Activated naive CD4-positive, alpha-beta T cell treated with anti-CD3 and anti-CD28 coated beads, Interleukin-2, amount 50 U/mL, for 72 hours (primary cell): ENCODE results near the gene PTPRH. TPM values are rescaled to one million over a fixed set of nuclear protein-coding genes. Genes with fewer than 3 reads are reported as not detected.
"Not testable (repeated sequence)": the region's sequence is repeated elsewhere in the genome, so short reads cannot be mapped to it uniquely, and the experiment has no call there.

Experiments
- ATAC-seq, 2 donors: fragments of 150-1000 bp; cut with Tn5 transposase; 2 replicates each; pipeline ENCODE4 v1.10.0; 2021; ENCODE audit warnings: mild to moderate bottlenecking in 2 of 2, moderate library complexity in 2 of 2
- DNase-seq, 2 donors: peaks; one replicate each; pipeline ENCODE4 v3.0.0; 2021 to 2022; ENCODE audit warnings: low spot score in 2 of 2
- H3K27ac Mint-ChIP-seq, 2 donors: one replicate each; pipeline ENCODE4 v1.8.0; 2022; ENCODE audit warnings: mild to moderate bottlenecking in 2 of 2, mixed read lengths in 2 of 2
- H3K36me3 Mint-ChIP-seq, 2 donors: one replicate each; pipeline ENCODE4 v1.8.0; 2022; ENCODE audit warnings: mixed read lengths in 2 of 2
- H3K9me3 Mint-ChIP-seq, 2 donors: one replicate each; pipeline ENCODE4 v1.8.0; 2022; ENCODE audit warnings: mixed read lengths in 2 of 2
- total RNA-seq, 2 donors: library from RNA; stranded (reverse); gene quantifications; one replicate each; pipeline ENCODE4 v1.2.3, GENCODE V29; 2022

The PTPRH gene
- total RNA-seq, 2 donors from 2014 or later: 0.19 TPM; not detected in 1

GRCh38 chr19:55160128-55160985, 48.9 kb downstream of the PTPRH start:
- Mint-ChIP-seq H3K36me3 (peaks cover 0 to 9% of the 10 kb centered on the region in 2 donors), H3K9me3 (no peaks in the 10 kb centered on the region)

DNA sequence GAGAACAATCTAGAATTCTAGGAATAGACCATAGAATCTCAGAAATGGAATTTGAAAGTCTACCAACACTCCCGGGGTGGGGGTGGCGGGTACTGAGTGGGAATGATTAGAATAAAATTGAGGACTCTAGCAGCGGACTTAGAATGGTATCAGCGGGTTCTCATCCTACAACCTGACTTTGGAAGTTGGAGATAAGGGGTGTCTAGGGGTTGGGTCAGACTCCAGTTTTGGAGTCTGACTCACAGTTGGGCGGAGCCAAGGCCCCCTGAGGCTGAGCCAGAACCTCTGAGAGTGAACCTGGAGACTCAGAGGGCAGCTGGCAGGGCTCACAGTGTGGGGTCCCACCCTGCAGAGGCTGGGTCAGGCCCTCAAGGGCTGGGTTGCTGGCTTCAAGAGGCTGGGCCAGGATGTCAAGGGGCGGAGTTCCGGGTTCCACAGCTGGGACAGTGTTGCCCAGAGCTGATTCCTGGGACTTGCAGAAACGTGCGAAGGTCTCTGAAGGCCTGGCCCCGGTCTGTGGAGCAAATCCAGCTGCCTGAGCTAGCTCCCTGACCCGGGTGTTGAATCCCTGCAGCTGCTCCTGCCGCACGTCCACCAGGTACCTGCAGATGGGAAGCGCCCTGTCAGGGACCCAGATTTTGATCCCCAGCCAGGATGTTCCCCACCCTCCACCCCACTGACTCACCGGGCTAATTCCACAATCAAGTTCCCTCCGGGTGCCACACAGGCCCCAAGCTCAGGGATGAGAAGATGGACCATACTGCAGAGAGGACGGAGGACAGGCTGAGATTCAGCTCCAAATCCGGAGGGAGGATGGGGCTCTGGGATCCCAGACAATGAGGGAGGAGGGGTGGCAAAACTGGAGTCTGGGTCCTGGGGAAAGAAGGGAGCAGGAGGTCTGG, 50.2 kb downstream of the PTPRH start:
- Mint-ChIP-seq H3K9me3 (peaks cover 0 to 5% of the 10 kb centered on the region in 2 donors), H3K27ac (no peak overlapping the region), H3K36me3 (peaks cover 0 to 11% of the 10 kb centered on the region in 2 donors)
- ATAC-seq: no peak
- DNase-seq: no peak

More at GRCh38 chr19:55160128-55160985, 48.9 kb downstream of the PTPRH start:
- peak overlapping the region in 1 of 2 donors; percentile 46 for H3K27ac Mint-ChIP-seq
- peak; percentile 96 to 98 for ATAC-seq
- peak; percentile 86 to 97 for DNase-seq

DNA sequence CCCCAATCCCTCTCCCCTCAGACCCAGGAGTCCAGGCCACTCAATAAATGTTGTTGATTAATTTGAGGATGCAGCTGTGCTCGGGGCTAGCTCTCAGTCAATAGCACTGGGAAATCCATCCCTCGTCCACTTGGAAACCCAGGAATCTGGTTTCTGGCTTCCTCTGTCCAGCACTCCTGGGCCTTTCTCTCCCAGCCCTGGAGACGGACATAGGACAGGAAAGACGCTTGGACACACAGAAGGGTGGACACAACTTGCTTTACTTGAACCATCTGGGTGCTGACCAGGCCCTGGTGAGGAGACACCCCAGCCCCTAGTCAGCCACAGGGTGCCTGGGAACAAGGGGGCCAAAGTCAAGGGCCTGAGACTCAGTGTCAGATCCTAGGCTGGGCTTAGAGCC, 50.9 kb downstream of the PTPRH start:
- no peak for DNase-seq
- peaks cover 0 to 16% of the 10 kb centered on the region in 2 donors for H3K36me3 Mint-ChIP-seq
- peaks cover 5% of the 10 kb centered on the region in 2 donors for H3K9me3 Mint-ChIP-seq
- H3K27ac Mint-ChIP-seq: no peak overlapping the region
- no peak for ATAC-seq

- ATAC-seq (no peak), DNase-seq (no peak)
- Mint-ChIP-seq H3K9me3 (peaks cover 7 to 10% of the 10 kb centered on the region in 2 donors), H3K27ac (no peak within 1 kb of the TSS), H3K36me3 (peaks cover 0 to 17% of the 10 kb centered on the region in 2 donors)
These were observed 52.0 kb downstream of the PTPRH start, which contains the start of gene TNNI3 for GRCh38 chr19:55157064-55157908. Gene TNNI3 (minus strand): TSS chr19:55157732. CDS start chr19:55157589, 143 bp downstream.

GRCh38 chr19:55156202-55157063, 52.9 kb downstream of the PTPRH start:
- ATAC-seq (no peak), DNase-seq (peak in 1 of 2 donors; percentile 54)
- peaks cover 16 to 19% of the 10 kb centered on the region in 2 donors for H3K9me3 Mint-ChIP-seq
- no peak overlapping the region for H3K27ac Mint-ChIP-seq
- H3K36me3 Mint-ChIP-seq: peaks cover 0 to 25% of the 10 kb centered on the region in 2 donors

GRCh38 chr19:55155784-55156183, 53.5 kb downstream of the PTPRH start:
- ATAC-seq, DNase-seq, H3K27ac Mint-ChIP-seq: not testable (repeated sequence)
- H3K36me3 Mint-ChIP-seq: peaks cover 0 to 26% of the 10 kb centered on the region in 2 donors
- peaks cover 18 to 21% of the 10 kb centered on the region in 2 donors for H3K9me3 Mint-ChIP-seq

- ATAC-seq (no peak), DNase-seq (no peak)
- H3K9me3 Mint-ChIP-seq: peaks cover 18 to 21% of the 10 kb centered on the region in 2 donors
- peaks cover 0 to 26% of the 10 kb centered on the region in 2 donors for H3K36me3 Mint-ChIP-seq
- peak overlapping the region; percentile 25 to 31 for H3K27ac Mint-ChIP-seq
These were observed 55.5 kb downstream of the PTPRH start for GRCh38 chr19:55153652-55154264.

DNA sequence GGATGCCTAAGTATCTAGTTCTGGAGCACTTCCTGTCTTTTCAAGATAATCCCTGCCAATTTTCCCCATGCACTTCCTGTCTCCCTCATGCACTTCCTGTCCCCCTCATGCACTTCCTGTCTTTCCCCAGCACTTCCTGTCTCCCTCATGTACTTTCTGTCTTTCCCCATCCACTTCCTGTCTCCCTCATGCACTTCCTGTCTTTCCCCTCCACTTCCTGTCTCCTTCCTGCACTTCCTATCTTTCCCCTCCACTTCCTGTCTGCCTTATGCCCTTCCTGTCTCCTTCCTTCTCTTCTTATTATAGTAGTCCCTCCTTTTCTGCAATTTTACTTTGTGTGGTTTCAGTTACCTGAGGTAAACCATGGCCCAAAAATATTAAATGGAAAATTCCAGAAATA, 57.3 kb downstream of the PTPRH start:
- Mint-ChIP-seq H3K9me3 (peaks cover 18 to 21% of the 10 kb centered on the region in 2 donors), H3K27ac (peak overlapping the region; percentile 1 to 61), H3K36me3 (peaks cover 0 to 26% of the 10 kb centered on the region in 2 donors)
- no peak for DNase-seq
- ATAC-seq: no peak

DNA sequence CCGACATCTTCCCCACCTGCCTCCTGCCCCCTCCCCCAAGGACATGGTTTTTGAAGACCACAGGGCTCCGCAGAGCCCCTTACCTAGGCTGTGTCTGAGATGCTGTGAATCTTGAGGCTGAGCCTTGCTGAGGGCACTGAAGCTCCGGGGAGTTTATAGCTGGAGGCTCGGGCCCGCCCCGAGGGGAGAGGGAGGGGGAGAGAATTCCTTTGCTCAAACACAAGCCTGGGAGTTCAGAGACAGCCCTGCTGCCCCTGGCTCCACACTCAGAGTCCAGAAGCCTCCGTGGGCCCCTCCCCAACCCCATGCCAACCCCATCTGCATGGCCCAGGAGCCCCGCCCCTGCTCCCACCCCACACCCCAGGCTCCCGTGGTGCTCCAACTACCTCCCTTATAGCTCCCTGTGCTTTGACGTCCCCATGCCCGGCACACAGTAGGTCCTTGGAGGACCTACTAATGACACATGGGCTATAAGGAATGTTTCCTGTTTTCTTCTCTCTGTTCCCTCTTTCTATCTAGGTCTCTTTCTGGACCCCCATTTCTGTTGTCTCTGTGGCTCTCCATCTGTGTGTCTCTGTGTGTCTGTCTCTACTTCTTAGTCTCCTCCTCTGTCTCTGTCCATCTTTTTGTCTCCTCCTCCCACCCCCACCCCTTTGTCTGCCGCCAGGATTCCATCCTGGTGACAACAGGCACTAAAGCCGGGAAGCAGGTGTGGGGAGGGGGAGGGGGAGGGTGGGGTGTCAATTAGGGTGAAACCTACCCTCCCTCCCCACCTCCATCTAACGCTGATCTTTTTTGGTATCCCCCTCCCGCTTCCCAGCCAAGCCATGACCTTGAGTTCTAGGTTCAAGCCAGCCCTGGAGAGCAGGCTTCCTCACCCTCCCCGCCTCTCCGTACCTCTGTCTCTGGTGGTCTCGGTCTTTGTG, 60.0 kb downstream of the PTPRH start, which contains the start of gene TNNT1:
Gene TNNT1, minus strand, starts transcription at position 129 of the 926 bp plus-strand sequence. CDS start 2,049 bp downstream, outside the sequence.
- DNase-seq (no peak), ATAC-seq (no peak)
- peaks cover 0 to 17% of the 10 kb centered on the region in 2 donors for H3K36me3 Mint-ChIP-seq
- H3K9me3 Mint-ChIP-seq: peaks cover 18 to 19% of the 10 kb centered on the region in 2 donors
- no peak within 1 kb of the TSS for H3K27ac Mint-ChIP-seq

GRCh38 chr19:55147545-55148251, 61.6 kb downstream of the PTPRH start:
- peaks cover 12 to 13% of the 10 kb centered on the region in 2 donors for H3K9me3 Mint-ChIP-seq
- ATAC-seq (no peak), DNase-seq (no peak)
- no peak overlapping the region for H3K27ac Mint-ChIP-seq
- peaks cover 0 to 10% of the 10 kb centered on the region in 2 donors for H3K36me3 Mint-ChIP-seq

GRCh38 chr19:55146705-55147273, 62.5 kb downstream of the PTPRH start:
- DNase-seq (no peak), ATAC-seq (peak in 1 of 2 donors; percentile 54)
- no peak overlapping the region for H3K27ac Mint-ChIP-seq
- peaks cover 0 to 4% of the 10 kb centered on the region in 2 donors for H3K36me3 Mint-ChIP-seq
- peaks cover 5 to 6% of the 10 kb centered on the region in 2 donors for H3K9me3 Mint-ChIP-seq

GRCh38 chr19:55146078-55146704, 63.1 kb downstream of the PTPRH start:
- H3K9me3 Mint-ChIP-seq: peaks cover 0 to under 1% of the 10 kb centered on the region in 2 donors
- ATAC-seq (peak in 1 of 2 donors; percentile 51), DNase-seq (peak in 1 of 2 donors; percentile 41)
- no peak overlapping the region for H3K27ac Mint-ChIP-seq
- H3K36me3 Mint-ChIP-seq: no peaks in the 10 kb centered on the region
